Panc1 (cell line): Measurements from ENCODE around the gene ARHGEF17. TPM values are rescaled to one million over a fixed set of nuclear protein-coding genes. Genes with fewer than 3 reads are reported as not detected.

Experiments used
- ATAC-seq: fragments of 200-7000 bp; cut with Tn5 transposase; 2 replicates; pipeline ENCODE4 v1.9.1; 2020; ENCODE audit warnings: mild to moderate bottlenecking, moderate library complexity
- BruUV-seq: library from RNA; stranded (reverse); fragments of 400-500 nt; replicated peaks from 2 replicates; lab custom pipeline; 2021; lab: Mats Ljungman, UMichigan
- CTCF ChIA-PET: fragments of 300-600 bp; sonication (Branson Sonifier 250); formaldehyde crosslinking; loops from one replicate; lab custom pipeline; 2022; ENCODE audit warnings: antibody characterized with exemption; lab: Charles Lee
- POLR2A ChIA-PET: fragments of 300-600 bp; sonication (Branson Sonifier 250); formaldehyde crosslinking; loops from one replicate; lab custom pipeline; 2022; ENCODE audit warnings: antibody characterized with exemption; lab: Charles Lee
- DNase-seq: peaks from one replicate; pipeline ENCODE4 v3.0.0-alpha.2; 2010; ENCODE audit warnings: low read depth, low spot score
- H3K27ac ChIP-seq: 2 replicates; pipeline ENCODE4 v1.5.1; 2011; ENCODE audit warnings: mild to moderate bottlenecking, low read length, inconsistent platforms
- H3K27me3 ChIP-seq: fragments of 200-500 bp; sonication (Bioruptor generic); 2 replicates; pipeline ENCODE4 v1.6.0; 2014; ENCODE audit warnings: low read length, inconsistent platforms; ENCODE audit not compliant: control insufficient read depth, insufficient read depth
- H3K36me3 ChIP-seq: fragments of 200-500 bp; sonication (Bioruptor generic); 2 replicates; pipeline ENCODE4 v1.5.1; 2014; ENCODE audit warnings: inconsistent platforms, mild to moderate bottlenecking, low read length, moderate library complexity; ENCODE audit not compliant: control insufficient read depth, insufficient read depth
- H3K4me1 ChIP-seq: 2 replicates; pipeline ENCODE4 v1.5.1; 2011; ENCODE audit warnings: inconsistent platforms, mild to moderate bottlenecking, low read length, moderate library complexity; ENCODE audit not compliant: control insufficient read depth, insufficient read depth
- H3K4me3 ChIP-seq, 2 experiments: 2 replicates each; pipeline ENCODE4 v1.5.1; 2011 to 2012; ENCODE audit warnings: low read depth in 2 of 2, low read length in 2 of 2, mild to moderate bottlenecking in 2 of 2, inconsistent platforms in 1 of 2, moderate library complexity in 1 of 2
- H3K9me3 ChIP-seq: fragments of 200-500 bp; sonication (Bioruptor generic); 2 replicates; pipeline ENCODE4 v1.5.1; 2014; ENCODE audit warnings: low read depth, mild to moderate bottlenecking, inconsistent platforms, low read length, moderate library complexity; ENCODE audit not compliant: control insufficient read depth, insufficient read depth
- POLR2AphosphoS5 ChIP-seq: IDR thresholded peaks from 2 replicates; pipeline ENCODE4 v1.6.1; 2012; ENCODE audit warnings: mild to moderate bottlenecking, low read depth, low read length, moderate library complexity
- SIN3A ChIP-seq: IDR thresholded peaks from 2 replicates; pipeline ENCODE4 v1.6.1; 2012; ENCODE audit warnings: low read depth, mild to moderate bottlenecking, low read length, moderate library complexity, borderline replicate concordance; ENCODE audit not compliant: insufficient read depth
- TCF7L2 ChIP-seq: IDR thresholded peaks from 2 replicates; pipeline ENCODE4 v1.6.1; 2011; ENCODE audit warnings: mild to moderate bottlenecking, low read depth, low read length, inconsistent platforms
- in situ Hi-C: cut with HindIII; loops from 2 replicates; pipeline ENCODE4 v1.10.0; 2016; ENCODE audit warnings: low sequenced_read_pairs, low pct_unique_long_range_greater_than_20kb
- intact Hi-C: fragments of 100-400 bp; cut with micrococcal nuclease; formaldehyde crosslinking; loops from one replicate; pipeline ENCODE4 v1.10.0; 2022; ENCODE audit not compliant: unreplicated experiment
- total RNA-seq: library from RNA; stranded (reverse); gene quantifications from one replicate; pipeline ENCODE4 v1.2.1, GENCODE V29; 2021; ENCODE audit not compliant: unreplicated experiment
- TF ChIP-seq, protein P1 (sequence below): fragments of 450-650 bp; IDR thresholded peaks from 2 replicates; pipeline ENCODE4 v1.5.1; 2017; ENCODE audit warnings: mild to moderate bottlenecking
- TF ChIP-seq, protein P2 (sequence below), 2 experiments: IDR thresholded peaks; 2 replicates each; pipeline ENCODE4 v1.6.1; 2011 to 2012; ENCODE audit warnings: low read depth in 2 of 2, control low read depth in 1 of 2, low read length in 1 of 2, mild to moderate bottlenecking in 1 of 2, moderate library complexity in 1 of 2; ENCODE audit not compliant: insufficient read depth in 1 of 2

The ARHGEF17 gene
- total RNA-seq, 1 experiment from 2014 or later: 43.2 TPM

DNA sequence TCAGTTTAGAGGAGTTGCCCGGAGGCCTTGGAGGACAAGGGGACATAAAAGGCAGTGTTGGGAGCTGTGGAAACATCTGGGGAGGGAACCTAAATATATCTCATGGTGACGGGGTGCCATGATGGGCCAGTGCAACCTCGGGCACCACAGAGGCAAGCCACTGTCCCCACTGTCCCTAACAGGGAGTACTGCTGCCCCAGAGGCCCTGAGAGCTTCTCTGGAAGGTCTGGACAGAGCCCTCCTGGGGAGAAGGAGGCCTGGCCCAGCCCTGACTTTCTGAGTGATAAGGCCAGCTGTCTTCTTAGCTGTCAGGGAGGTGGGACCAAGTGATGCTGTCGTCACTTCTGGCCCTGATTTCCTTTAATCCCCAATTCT lies 41.4 kb upstream of the ARHGEF17 start:
- TF ChIP-seq, protein P1, sequence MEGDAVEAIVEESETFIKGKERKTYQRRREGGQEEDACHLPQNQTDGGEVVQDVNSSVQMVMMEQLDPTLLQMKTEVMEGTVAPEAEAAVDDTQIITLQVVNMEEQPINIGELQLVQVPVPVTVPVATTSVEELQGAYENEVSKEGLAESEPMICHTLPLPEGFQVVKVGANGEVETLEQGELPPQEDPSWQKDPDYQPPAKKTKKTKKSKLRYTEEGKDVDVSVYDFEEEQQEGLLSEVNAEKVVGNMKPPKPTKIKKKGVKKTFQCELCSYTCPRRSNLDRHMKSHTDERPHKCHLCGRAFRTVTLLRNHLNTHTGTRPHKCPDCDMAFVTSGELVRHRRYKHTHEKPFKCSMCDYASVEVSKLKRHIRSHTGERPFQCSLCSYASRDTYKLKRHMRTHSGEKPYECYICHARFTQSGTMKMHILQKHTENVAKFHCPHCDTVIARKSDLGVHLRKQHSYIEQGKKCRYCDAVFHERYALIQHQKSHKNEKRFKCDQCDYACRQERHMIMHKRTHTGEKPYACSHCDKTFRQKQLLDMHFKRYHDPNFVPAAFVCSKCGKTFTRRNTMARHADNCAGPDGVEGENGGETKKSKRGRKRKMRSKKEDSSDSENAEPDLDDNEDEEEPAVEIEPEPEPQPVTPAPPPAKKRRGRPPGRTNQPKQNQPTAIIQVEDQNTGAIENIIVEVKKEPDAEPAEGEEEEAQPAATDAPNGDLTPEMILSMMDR: no peak
- TF ChIP-seq SIN3A (no peak), POLR2AphosphoS5 (no peak), TCF7L2 (no peak)
- TF ChIP-seq, protein P2, sequence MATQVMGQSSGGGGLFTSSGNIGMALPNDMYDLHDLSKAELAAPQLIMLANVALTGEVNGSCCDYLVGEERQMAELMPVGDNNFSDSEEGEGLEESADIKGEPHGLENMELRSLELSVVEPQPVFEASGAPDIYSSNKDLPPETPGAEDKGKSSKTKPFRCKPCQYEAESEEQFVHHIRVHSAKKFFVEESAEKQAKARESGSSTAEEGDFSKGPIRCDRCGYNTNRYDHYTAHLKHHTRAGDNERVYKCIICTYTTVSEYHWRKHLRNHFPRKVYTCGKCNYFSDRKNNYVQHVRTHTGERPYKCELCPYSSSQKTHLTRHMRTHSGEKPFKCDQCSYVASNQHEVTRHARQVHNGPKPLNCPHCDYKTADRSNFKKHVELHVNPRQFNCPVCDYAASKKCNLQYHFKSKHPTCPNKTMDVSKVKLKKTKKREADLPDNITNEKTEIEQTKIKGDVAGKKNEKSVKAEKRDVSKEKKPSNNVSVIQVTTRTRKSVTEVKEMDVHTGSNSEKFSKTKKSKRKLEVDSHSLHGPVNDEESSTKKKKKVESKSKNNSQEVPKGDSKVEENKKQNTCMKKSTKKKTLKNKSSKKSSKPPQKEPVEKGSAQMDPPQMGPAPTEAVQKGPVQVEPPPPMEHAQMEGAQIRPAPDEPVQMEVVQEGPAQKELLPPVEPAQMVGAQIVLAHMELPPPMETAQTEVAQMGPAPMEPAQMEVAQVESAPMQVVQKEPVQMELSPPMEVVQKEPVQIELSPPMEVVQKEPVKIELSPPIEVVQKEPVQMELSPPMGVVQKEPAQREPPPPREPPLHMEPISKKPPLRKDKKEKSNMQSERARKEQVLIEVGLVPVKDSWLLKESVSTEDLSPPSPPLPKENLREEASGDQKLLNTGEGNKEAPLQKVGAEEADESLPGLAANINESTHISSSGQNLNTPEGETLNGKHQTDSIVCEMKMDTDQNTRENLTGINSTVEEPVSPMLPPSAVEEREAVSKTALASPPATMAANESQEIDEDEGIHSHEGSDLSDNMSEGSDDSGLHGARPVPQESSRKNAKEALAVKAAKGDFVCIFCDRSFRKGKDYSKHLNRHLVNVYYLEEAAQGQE (IDR thresholded peaks at IDR 0.05; ENCODE audit: insufficient read depth in 1 of 2, low read depth in 2 of 2, low read length in 1 of 2): no peak
- H3K9me3 ChIP-seq: no peaks in the 10 kb centered on the region
- ATAC-seq (no peak), DNase-seq (no peak)
- H3K36me3 ChIP-seq: no peaks in the 10 kb centered on the region
- no peaks in the 10 kb centered on the region for H3K27me3 ChIP-seq
- intact Hi-C loops: no loop called here
- in situ Hi-C loops: no loop called here
- ChIA-PET POLR2A (no interaction called here), CTCF (no interaction called here)
- H3K27ac ChIP-seq: no peak overlapping the region
- H3K4me3 ChIP-seq: no peak overlapping the region
- no TSS peak for BruUV-seq
- peaks cover 5% of the 10 kb centered on the region for H3K4me1 ChIP-seq

DNA sequence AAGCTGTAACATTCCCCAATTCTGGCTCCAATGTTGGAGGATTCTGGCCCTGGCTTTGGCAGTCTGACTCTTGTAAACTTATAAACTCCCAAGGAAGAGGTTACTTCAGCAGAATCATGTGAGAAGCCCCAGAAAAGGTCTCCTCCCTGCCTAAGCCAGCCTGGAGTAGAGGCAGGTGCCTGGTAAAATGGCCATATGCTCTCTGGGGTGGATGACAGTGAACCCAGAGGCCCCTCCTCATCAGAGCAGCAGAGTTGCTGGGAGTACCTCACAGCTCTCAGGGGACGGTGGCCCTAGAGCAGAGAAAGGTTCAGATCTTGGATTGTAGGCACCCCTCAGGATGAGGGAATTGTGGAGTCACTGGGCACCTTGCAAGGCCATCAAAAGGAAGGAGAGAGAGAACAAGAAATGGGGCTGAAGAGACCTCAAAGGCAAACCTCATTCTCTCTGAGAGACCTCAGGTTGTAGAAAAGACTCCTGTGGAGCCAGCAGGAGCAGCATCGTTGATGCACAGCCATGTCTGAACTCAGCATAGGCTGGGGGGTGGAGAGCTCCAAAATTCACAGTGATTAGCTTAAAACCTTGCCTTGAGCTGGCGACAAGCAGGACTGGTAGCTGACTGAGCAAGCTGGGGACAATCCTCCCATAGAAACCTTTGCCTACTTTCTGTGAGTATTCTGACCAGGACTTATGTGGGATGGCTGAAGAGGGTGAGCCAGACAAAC lies 40.8 kb upstream of the ARHGEF17 start:
- Histone ChIP-seq H3K4me3 (no peak overlapping the region), H3K4me1 (peaks cover 12% of the 10 kb centered on the region), H3K36me3 (no peaks in the 10 kb centered on the region), H3K27me3 (no peaks in the 10 kb centered on the region), H3K9me3 (no peaks in the 10 kb centered on the region), H3K27ac (no peak overlapping the region)
- ChIA-PET POLR2A (no interaction called here), CTCF (no interaction called here)
- DNase-seq: no peak
- TF ChIP-seq SIN3A (no peak), POLR2AphosphoS5 (no peak), TCF7L2 (no peak)
- TF ChIP-seq, protein P1: no peak
- in situ Hi-C loops (no loop called here), intact Hi-C loops (no loop called here)
- no TSS peak for BruUV-seq
- no peak for ATAC-seq
